ENCODE measurements around the gene RBM8A. TPM values are rescaled to one million over a fixed set of nuclear protein-coding genes. Genes with fewer than 3 reads are reported as not detected.

RBM8A gene
- total RNA-seq, 1 donor from 2014 or later, result 173 TPM

- TF ChIP-seq, protein P1, sequence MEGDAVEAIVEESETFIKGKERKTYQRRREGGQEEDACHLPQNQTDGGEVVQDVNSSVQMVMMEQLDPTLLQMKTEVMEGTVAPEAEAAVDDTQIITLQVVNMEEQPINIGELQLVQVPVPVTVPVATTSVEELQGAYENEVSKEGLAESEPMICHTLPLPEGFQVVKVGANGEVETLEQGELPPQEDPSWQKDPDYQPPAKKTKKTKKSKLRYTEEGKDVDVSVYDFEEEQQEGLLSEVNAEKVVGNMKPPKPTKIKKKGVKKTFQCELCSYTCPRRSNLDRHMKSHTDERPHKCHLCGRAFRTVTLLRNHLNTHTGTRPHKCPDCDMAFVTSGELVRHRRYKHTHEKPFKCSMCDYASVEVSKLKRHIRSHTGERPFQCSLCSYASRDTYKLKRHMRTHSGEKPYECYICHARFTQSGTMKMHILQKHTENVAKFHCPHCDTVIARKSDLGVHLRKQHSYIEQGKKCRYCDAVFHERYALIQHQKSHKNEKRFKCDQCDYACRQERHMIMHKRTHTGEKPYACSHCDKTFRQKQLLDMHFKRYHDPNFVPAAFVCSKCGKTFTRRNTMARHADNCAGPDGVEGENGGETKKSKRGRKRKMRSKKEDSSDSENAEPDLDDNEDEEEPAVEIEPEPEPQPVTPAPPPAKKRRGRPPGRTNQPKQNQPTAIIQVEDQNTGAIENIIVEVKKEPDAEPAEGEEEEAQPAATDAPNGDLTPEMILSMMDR (IDR thresholded peaks at IDR 0.05; ENCODE audit: insufficient read depth, low read length, poor library complexity, severe bottlenecking), result no peak
- Histone ChIP-seq H3K4me3 (ENCODE audit: low read depth, low read length) (peak overlapping the region; percentile 76), H3K36me3 (ENCODE audit: control insufficient read depth, insufficient read depth, low read length) (no peaks in the 10 kb centered on the region), H3K27me3 (ENCODE audit: control insufficient read depth, insufficient read depth, low read length) (no peaks in the 10 kb centered on the region)
- DNase-seq (ENCODE audit: low read depth), result no peak
Observed at GRCh38 chr1:145965119-145965744, 37.9 kb upstream of the RBM8A start.

- DNase-seq (ENCODE audit: low read depth), result peak; percentile 92
- H3K27me3 ChIP-seq (ENCODE audit: control insufficient read depth, insufficient read depth, low read length), result no peaks in the 10 kb centered on the region
- H3K4me3 ChIP-seq (ENCODE audit: low read depth, low read length), result peak within 1 kb of the TSS; percentile 76
- TF ChIP-seq, protein P1 (IDR thresholded peaks at IDR 0.05; ENCODE audit: insufficient read depth, low read length, poor library complexity, severe bottlenecking), result no peak
- H3K36me3 ChIP-seq (ENCODE audit: control insufficient read depth, insufficient read depth, low read length), result no peaks in the 10 kb centered on the region
Observed at GRCh38 chr1:145964328-145965118, 37.2 kb upstream of the RBM8A start, which contains the start of the genes ANKRD34A and POLR3GL. Gene ANKRD34A (minus strand): TSS chr1:145964575. CDS start chr1:145961759, 2,816 bp downstream. Gene POLR3GL (plus strand): TSS chr1:145964690. CDS start chr1:145974866, 10,176 bp downstream.

DNA sequence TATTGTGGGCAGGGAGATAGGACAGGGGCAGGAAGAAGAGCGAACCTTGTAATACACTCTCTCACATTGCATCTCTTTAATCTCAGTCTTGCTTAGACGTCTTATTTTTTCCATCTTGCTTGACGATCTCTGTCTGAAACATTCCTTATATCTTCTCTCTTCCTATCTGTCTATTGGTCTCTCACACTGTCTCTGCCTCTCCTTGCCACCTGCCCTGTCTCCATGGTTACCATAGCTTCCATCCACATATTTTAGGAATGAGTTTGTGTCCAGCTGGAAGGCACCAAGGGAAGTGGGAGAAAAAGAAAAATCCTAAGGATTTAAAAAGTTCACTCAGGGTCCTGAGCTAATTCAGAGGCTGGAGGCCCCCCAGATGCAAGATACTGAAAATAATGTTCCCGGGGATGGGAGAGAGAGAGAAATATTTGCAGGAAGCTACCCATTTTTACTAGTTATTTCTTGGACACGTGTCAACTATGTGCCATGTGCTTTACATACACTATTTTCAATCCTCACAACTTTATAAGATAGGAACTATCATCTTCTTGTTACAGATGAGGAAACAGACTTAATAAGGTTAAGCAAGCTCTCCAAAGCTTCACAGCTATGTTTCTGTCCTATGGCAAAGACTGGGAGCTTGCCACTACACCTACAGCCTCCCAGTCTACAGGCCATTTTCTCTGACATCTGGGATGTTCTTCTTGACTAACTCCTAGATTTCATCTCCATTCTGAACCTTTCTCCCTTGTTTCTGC is 36.2 kb upstream of the RBM8A start:
- no peaks in the 10 kb centered on the region for H3K27me3 ChIP-seq (ENCODE audit: control insufficient read depth, insufficient read depth, low read length)
- H3K4me3 ChIP-seq (ENCODE audit: low read depth, low read length), result peak overlapping the region; percentile 76
- H3K36me3 ChIP-seq (ENCODE audit: control insufficient read depth, insufficient read depth, low read length), result no peaks in the 10 kb centered on the region
- TF ChIP-seq, protein P1 (IDR thresholded peaks at IDR 0.05; ENCODE audit: insufficient read depth, low read length, poor library complexity, severe bottlenecking), result no peak
- DNase-seq (ENCODE audit: low read depth), result peak; percentile 49

DNA sequence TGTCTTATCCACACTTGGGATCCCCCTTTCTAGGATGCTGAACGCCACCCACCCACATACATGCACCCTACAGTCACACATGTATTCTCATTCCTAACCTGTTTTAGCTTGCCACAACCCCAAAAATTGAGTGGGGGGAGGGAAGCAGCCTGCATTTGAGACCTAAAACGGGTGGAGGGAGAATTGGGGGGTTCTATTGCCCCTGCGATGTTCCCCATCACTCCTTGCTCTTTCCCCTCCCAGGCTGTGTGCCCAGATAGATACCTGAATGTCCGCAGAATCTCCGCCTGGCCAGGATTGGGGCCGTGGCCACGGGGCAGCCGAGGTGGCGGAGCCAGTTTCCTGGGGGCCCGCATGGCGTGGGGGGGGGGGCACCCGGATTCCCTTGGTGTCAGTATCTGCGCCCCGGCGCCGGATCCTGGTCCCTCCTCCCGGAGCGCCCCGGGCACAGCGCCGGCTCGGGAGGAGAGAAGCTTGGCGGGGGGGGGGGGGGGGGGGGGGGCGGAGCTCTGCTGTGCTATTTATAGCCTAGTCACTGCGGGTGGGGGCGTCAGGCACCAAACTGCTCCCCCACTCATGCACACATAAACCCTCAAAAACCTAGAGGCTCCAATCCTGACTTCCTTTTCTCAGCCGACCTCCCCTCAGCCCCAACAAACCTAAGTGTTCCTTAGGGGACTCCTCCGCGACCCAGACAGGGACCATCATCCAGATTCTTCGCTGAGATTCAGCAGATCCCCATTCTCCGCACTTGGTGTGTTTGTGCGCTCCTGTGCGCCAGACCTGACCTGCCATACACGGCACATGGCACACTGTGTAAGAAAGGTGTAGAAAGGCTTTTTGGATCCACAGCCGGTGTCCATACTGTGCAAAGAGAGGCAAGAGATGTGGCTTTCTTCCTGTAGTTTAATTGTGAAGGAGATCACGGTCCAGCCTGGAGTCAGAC is 35.1 kb upstream of the RBM8A start:
- Histone ChIP-seq H3K4me3 (ENCODE audit: low read depth, low read length) (peak overlapping the region; percentile 56), H3K36me3 (ENCODE audit: control insufficient read depth, insufficient read depth, low read length) (no peaks in the 10 kb centered on the region), H3K27me3 (ENCODE audit: control insufficient read depth, insufficient read depth, low read length) (no peaks in the 10 kb centered on the region)
- TF ChIP-seq, protein P1 (IDR thresholded peaks at IDR 0.05; ENCODE audit: insufficient read depth, low read length, poor library complexity, severe bottlenecking), result no peak
- no peak for DNase-seq (ENCODE audit: low read depth)
